OCI-LY3 (cell line): ENCODE results near the gene GNAI1.

Experiments used
- H2AFZ ChIP-seq: fragments of 200-600, 300-600 bp; shearing (Covaris generic); 2 replicates; pipeline ENCODE4 v1.6.0; 2014; ENCODE audit warnings: antibody characterized with exemption, low read depth, low read length
- H3K27ac ChIP-seq: fragments of 200-600, 300-600 bp; sonication (generic); 2 replicates; pipeline ENCODE4 v1.5.1; 2014; ENCODE audit warnings: mild to moderate bottlenecking, low read length, moderate library complexity, mixed read lengths
- H3K27me3 ChIP-seq: fragments of 200-600, 300-600 bp; sonication (generic); 2 replicates; pipeline ENCODE4 v1.6.1; 2014; ENCODE audit warnings: low read depth, low read length, mixed read lengths
- H3K36me3 ChIP-seq: fragments of 200-600, 300-600 bp; sonication (generic); replicated peaks from 2 replicates; pipeline ENCODE3; 2014; ENCODE audit warnings: low read depth, low read length, mixed read lengths
- H3K4me1 ChIP-seq: fragments of 300-600, 200-600 bp; sonication (generic); 2 replicates; pipeline ENCODE4 v1.6.1; 2014; ENCODE audit warnings: low read length, mixed read lengths
- H3K4me2 ChIP-seq: fragments of 200-600, 300-600 bp; sonication (generic); 2 replicates; pipeline ENCODE4 v1.6.1; 2014; ENCODE audit warnings: low read length, mixed read lengths
- H3K4me3 ChIP-seq: fragments of 300-600, 200-600 bp; sonication (generic); 2 replicates; pipeline ENCODE4 v1.5.1; 2014; ENCODE audit warnings: antibody characterized with exemption, mild to moderate bottlenecking, low read length, moderate library complexity
- H3K79me2 ChIP-seq: fragments of 300-600, 200-600 bp; shearing (Covaris generic); 2 replicates; pipeline ENCODE4 v1.6.1; 2014; ENCODE audit warnings: mild to moderate bottlenecking, low read length, mixed read lengths
- H3K9ac ChIP-seq: fragments of 300-600, 200-600 bp; shearing (Covaris generic); 2 replicates; pipeline ENCODE4 v1.6.0; 2014; ENCODE audit warnings: mild to moderate bottlenecking, low read length, moderate library complexity
- H3K9me3 ChIP-seq: fragments of 200-600, 300-600 bp; shearing (Covaris generic); 2 replicates; pipeline ENCODE4 v1.6.1; 2014; ENCODE audit warnings: low read length, mixed read lengths; ENCODE audit not compliant: insufficient read depth
- H4K20me1 ChIP-seq: fragments of 200-600, 300-600 bp; sonication (generic); 2 replicates; pipeline ENCODE4 v1.6.1; 2016; ENCODE audit warnings: low read length, mixed read lengths; ENCODE audit not compliant: insufficient read depth
- CTCF ChIP-seq: fragments of 200-600, 300-600 bp; sonication (generic); IDR thresholded peaks from 2 replicates; pipeline ENCODE4 v1.5.1; 2014; ENCODE audit warnings: antibody characterized with exemption, low read length, low read depth
- EZH2phosphoT487 ChIP-seq: fragments of 200-600 bp; shearing (Covaris generic); IDR thresholded peaks from 2 replicates; pipeline ENCODE4 v1.6.1; 2018; ENCODE audit warnings: antibody characterized with exemption, mixed run types, low read depth

GNAI1 gene

GRCh38 chr7:80187727-80188126 is 53.1 kb downstream of the GNAI1 start:
- Histone ChIP-seq H3K9me3 (no peaks in the 10 kb centered on the region), H2AFZ (0 out of 2 replicates have a peak overlapping the region, but pooled peaks have one; percentile 4), H3K36me3 (no peaks in the 10 kb centered on the region), H3K4me3 (no peak overlapping the region), H3K79me2 (no peaks in the 10 kb centered on the region), H3K27ac (no peak overlapping the region), H3K27me3 (no peaks in the 10 kb centered on the region), H4K20me1 (no peaks in the 10 kb centered on the region), H3K9ac (no peak overlapping the region), H3K4me1 (no peaks in the 10 kb centered on the region), H3K4me2 (no peak overlapping the region)
- TF ChIP-seq CTCF = no peak
- no peak for TF ChIP-seq EZH2phosphoT487

- H3K4me2 ChIP-seq = no peak overlapping the region
- H3K27ac ChIP-seq = no peak overlapping the region
- H3K4me3 ChIP-seq = no peak overlapping the region
- no peak overlapping the region for H2AFZ ChIP-seq
- no peaks in the 10 kb centered on the region for H3K4me1 ChIP-seq
- no peaks in the 10 kb centered on the region for H3K36me3 ChIP-seq
- no peaks in the 10 kb centered on the region for H3K9me3 ChIP-seq
- no peak overlapping the region for H3K9ac ChIP-seq
- H3K27me3 ChIP-seq = no peaks in the 10 kb centered on the region
- H3K79me2 ChIP-seq = no peaks in the 10 kb centered on the region
- TF ChIP-seq CTCF (no peak), EZH2phosphoT487 (no peak)
- H4K20me1 ChIP-seq = no peaks in the 10 kb centered on the region
These were observed 55.0 kb downstream of the GNAI1 start for GRCh38 chr7:80189638-80190037.

DNA sequence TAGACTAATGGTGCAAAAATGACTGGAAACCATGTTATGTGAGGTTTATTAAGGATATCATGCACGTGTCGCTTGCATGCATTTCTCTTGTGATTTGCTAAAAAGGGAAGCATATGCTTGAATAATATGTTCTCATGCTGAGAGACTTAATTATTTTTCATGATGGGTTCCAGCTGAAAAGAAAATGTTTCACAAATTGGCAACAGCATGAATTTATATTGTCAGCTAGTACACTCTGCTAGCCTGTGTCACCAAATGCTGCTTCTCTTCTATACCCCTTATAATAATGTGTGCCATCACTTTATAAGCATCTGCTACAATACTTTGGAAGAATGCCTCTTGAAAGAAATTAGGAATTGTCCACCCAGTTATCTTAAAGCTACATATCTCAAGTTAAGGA is 63.0 kb downstream of the GNAI1 start:
- no peak overlapping the region for H3K27ac ChIP-seq
- TF ChIP-seq EZH2phosphoT487 (no peak), CTCF (no peak)

GRCh38 chr7:80199051-80199450 is 64.4 kb downstream of the GNAI1 start:
- Histone ChIP-seq H3K4me3 (no peak overlapping the region), H3K27me3 (no peaks in the 10 kb centered on the region), H3K4me2 (no peak overlapping the region), H3K4me1 (no peaks in the 10 kb centered on the region), H3K36me3 (no peaks in the 10 kb centered on the region), H3K9me3 (no peaks in the 10 kb centered on the region), H2AFZ (no peak overlapping the region), H3K79me2 (no peaks in the 10 kb centered on the region), H3K9ac (no peak overlapping the region), H3K27ac (no peak overlapping the region), H4K20me1 (no peaks in the 10 kb centered on the region)
- TF ChIP-seq CTCF = no peak
- no peak for TF ChIP-seq EZH2phosphoT487

More for the DNA sequence above, 63.0 kb downstream of the GNAI1 start:
- Histone ChIP-seq H3K4me2 (no peak overlapping the region), H4K20me1 (no peaks in the 10 kb centered on the region), H3K4me3 (no peak overlapping the region), H2AFZ (no peak overlapping the region), H3K4me1 (no peaks in the 10 kb centered on the region), H3K9me3 (no peaks in the 10 kb centered on the region), H3K27me3 (no peaks in the 10 kb centered on the region), H3K9ac (no peak overlapping the region), H3K36me3 (no peaks in the 10 kb centered on the region), H3K79me2 (no peaks in the 10 kb centered on the region)
